HFFc6 (cell line): ENCODE measurements around the gene POLA1. TPM values are rescaled to one million over a fixed set of nuclear protein-coding genes. Genes with fewer than 3 reads are reported as not detected.

Source experiments
- DNase-seq: peaks from one replicate; pipeline ENCODE4 v3.0.0-alpha.2; 2018
- H3K27ac Mint-ChIP-seq: 2 replicates; pipeline ENCODE4 v1.8.0; 2020; ENCODE audit warnings: mild to moderate bottlenecking, mixed read lengths
- H3K27me3 Mint-ChIP-seq: 2 replicates; pipeline ENCODE4 v1.8.0; 2021; ENCODE audit warnings: mild to moderate bottlenecking, moderate library complexity, mixed read lengths; ENCODE audit not compliant: insufficient read depth
- H3K36me3 Mint-ChIP-seq: 2 replicates; pipeline ENCODE4 v1.8.0; 2021; ENCODE audit warnings: low read depth, mixed read lengths
- H3K4me1 Mint-ChIP-seq: 2 replicates; pipeline ENCODE4 v1.8.0; 2020; ENCODE audit warnings: low read depth, mixed read lengths
- H3K4me3 Mint-ChIP-seq: 2 replicates; pipeline ENCODE4 v1.8.0; 2020; ENCODE audit warnings: mild to moderate bottlenecking, moderate library complexity, mixed read lengths
- H3K9me3 Mint-ChIP-seq: 2 replicates; pipeline ENCODE4 v1.8.0; 2020; ENCODE audit warnings: mild to moderate bottlenecking, mixed read lengths
- total RNA-seq, 6 experiments: library from RNA; stranded (reverse); fragmentation: NEBNext Ultra II Directional; extraction: Animal tissue kit (Norgen Biotek cat#: 25700); gene quantifications; 2 replicates in 1 of 6; 3 replicates in 5 of 6; pipeline ENCODE4 v1.2.3, GENCODE V29; 2021
- TF ChIP-seq, protein P1 (sequence below): fragments of 200-600 bp; sonication (generic); IDR thresholded peaks from 2 replicates; pipeline ENCODE4 v1.5.0; 2021; ENCODE audit warnings: antibody characterized with exemption, mild to moderate bottlenecking

POLA1 gene
- total RNA-seq, 6 experiments from 2014 or later, result 6.5 to 12.5 (median 11.0) TPM

GRCh38 chrX:25020391-25020904 is 326.7 kb downstream of the POLA1 start:
- DNase-seq, result no peak
- peaks cover 11% of the 10 kb centered on the region; the same call in 1 of the 2 replicates for H3K4me1 Mint-ChIP-seq
- no peaks in the 10 kb centered on the region for H3K9me3 Mint-ChIP-seq
- peak overlapping the region; percentile 28; the same call in 1 of the 2 replicates for H3K4me3 Mint-ChIP-seq
- H3K27me3 Mint-ChIP-seq, result peaks cover 42% of the 10 kb centered on the region
- TF ChIP-seq, protein P1, sequence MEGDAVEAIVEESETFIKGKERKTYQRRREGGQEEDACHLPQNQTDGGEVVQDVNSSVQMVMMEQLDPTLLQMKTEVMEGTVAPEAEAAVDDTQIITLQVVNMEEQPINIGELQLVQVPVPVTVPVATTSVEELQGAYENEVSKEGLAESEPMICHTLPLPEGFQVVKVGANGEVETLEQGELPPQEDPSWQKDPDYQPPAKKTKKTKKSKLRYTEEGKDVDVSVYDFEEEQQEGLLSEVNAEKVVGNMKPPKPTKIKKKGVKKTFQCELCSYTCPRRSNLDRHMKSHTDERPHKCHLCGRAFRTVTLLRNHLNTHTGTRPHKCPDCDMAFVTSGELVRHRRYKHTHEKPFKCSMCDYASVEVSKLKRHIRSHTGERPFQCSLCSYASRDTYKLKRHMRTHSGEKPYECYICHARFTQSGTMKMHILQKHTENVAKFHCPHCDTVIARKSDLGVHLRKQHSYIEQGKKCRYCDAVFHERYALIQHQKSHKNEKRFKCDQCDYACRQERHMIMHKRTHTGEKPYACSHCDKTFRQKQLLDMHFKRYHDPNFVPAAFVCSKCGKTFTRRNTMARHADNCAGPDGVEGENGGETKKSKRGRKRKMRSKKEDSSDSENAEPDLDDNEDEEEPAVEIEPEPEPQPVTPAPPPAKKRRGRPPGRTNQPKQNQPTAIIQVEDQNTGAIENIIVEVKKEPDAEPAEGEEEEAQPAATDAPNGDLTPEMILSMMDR, result no peak
- H3K36me3 Mint-ChIP-seq, result no peaks in the 10 kb centered on the region
- H3K27ac Mint-ChIP-seq, result no peak overlapping the region

DNA sequence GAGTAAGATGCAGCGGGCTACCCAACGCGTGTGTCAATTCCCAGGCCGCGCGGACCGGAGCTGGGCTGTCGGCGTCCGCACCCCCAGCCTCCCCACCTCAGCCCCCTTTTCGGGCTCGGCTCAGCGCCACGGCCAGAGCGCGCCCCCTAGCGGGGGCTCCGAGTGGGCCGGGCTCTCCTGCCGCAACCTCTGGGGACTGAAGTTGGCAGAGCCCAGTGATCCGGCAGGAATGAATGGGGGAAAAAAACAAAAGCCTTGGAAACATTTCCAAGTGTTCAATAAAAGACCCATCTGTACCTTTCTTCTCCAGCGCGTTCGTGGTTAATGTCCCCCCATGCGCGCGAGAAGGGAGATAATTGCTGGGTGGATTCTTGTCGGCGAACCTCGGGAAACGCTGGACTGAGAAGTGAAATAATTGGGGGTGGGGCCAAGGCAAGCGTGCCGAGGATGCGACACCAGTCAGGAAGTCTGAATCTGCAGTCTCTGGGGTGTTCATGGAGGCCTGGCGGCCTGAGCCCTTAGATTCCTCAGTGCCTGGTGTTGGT is 327.3 kb downstream of the POLA1 start:
- Mint-ChIP-seq H3K4me1 (peaks cover 11% of the 10 kb centered on the region; the same call in 1 of the 2 replicates), H3K4me3 (peak overlapping the region; percentile 47; the same call in 1 of the 2 replicates), H3K27me3 (peaks cover 42% of the 10 kb centered on the region), H3K36me3 (no peaks in the 10 kb centered on the region), H3K9me3 (no peaks in the 10 kb centered on the region), H3K27ac (no peak overlapping the region)
- TF ChIP-seq, protein P1, result peak; percentile 79
- DNase-seq, result no peak

GRCh38 chrX:25022499-25023325 is 329.0 kb downstream of the POLA1 start:
- Mint-ChIP-seq H3K27me3 (peaks cover 30% of the 10 kb centered on the region), H3K4me1 (peaks cover 11% of the 10 kb centered on the region; the same call in 1 of the 2 replicates), H3K27ac (no peak overlapping the region), H3K36me3 (no peaks in the 10 kb centered on the region), H3K4me3 (no peak overlapping the region), H3K9me3 (no peaks in the 10 kb centered on the region)
- TF ChIP-seq, protein P1, result peak; percentile 33
- no peak for DNase-seq

GRCh38 chrX:25023908-25024307 is 330.2 kb downstream of the POLA1 start:
- Mint-ChIP-seq H3K27me3 (peaks cover 30% of the 10 kb centered on the region), H3K9me3 (no peaks in the 10 kb centered on the region), H3K27ac (no peak overlapping the region), H3K4me1 (peaks cover 15% of the 10 kb centered on the region), H3K36me3 (no peaks in the 10 kb centered on the region), H3K4me3 (no peak overlapping the region)
- TF ChIP-seq, protein P1, result no peak
- DNase-seq, result no peak

GRCh38 chrX:25025615-25026014 is 331.9 kb downstream of the POLA1 start:
- no peak overlapping the region for H3K27ac Mint-ChIP-seq
- no peaks in the 10 kb centered on the region for H3K9me3 Mint-ChIP-seq
- no peak for DNase-seq
- H3K4me1 Mint-ChIP-seq, result peaks cover 13% of the 10 kb centered on the region
- peaks cover 28% of the 10 kb centered on the region for H3K27me3 Mint-ChIP-seq
- H3K4me3 Mint-ChIP-seq, result no peak overlapping the region
- TF ChIP-seq, protein P1, result no peak
- H3K36me3 Mint-ChIP-seq, result no peaks in the 10 kb centered on the region
